Heart left ventricle (tissue), 16 donors: ENCODE results near the gene SLC26A4. TPM values are rescaled to one million over a fixed set of nuclear protein-coding genes. Genes with fewer than 3 reads are reported as not detected.

Source experiments
- ATAC-seq, 4 donors: fragments of 200-7000 bp; cut with Tn5 transposase; one replicate each; pipeline ENCODE4 v1.9.1; 2020 to 2022; ENCODE audit warnings: moderate library complexity in 4 of 4, mild to moderate bottlenecking in 3 of 4, moderate number of reproducible peaks in 1 of 4
- DNase-seq, 5 donors: peaks; one replicate each; pipeline ENCODE4 v3.0.0-alpha.2; 2020
- H3K27ac ChIP-seq, 12 donors: fragments of 200-600 bp; sonication (generic) in 4 of 12; one replicate each; pipeline versions ENCODE4 v1.5.0 to v1.8.0; 2016 to 2022; ENCODE audit warnings: mild to moderate bottlenecking in 2 of 12
- H3K27me3 ChIP-seq, 9 donors: fragments of 200-600 bp; sonication (generic) in 2 of 9; one replicate each; pipeline versions ENCODE4 v1.5.1 to v1.8.0; 2016 to 2022; ENCODE audit warnings: mild to moderate bottlenecking in 3 of 9
- H3K36me3 ChIP-seq, 9 donors: fragments of 200-600 bp; sonication (generic) in 2 of 9; one replicate each; pipeline versions ENCODE4 v1.5.0 to v1.8.0; 2018 to 2022; ENCODE audit warnings: mild to moderate bottlenecking in 2 of 9
- H3K4me1 ChIP-seq, 12 donors: fragments of 200-600 bp; sonication (generic) in 4 of 12; one replicate each; pipeline versions ENCODE4 v1.5.0 to v1.8.0; 2016 to 2022; ENCODE audit warnings: mild to moderate bottlenecking in 3 of 12
- H3K4me3 ChIP-seq, 12 donors: fragments of 200-600 bp; sonication (generic) in 4 of 12; one replicate each; pipeline versions ENCODE4 v1.5.0 to v1.8.0; 2017 to 2022; ENCODE audit warnings: mild to moderate bottlenecking in 9 of 12, moderate library complexity in 4 of 12
- H3K9me3 ChIP-seq, 12 donors: fragments of 200-600 bp; sonication (generic) in 4 of 12; one replicate each; pipeline versions ENCODE4 v1.5.0 to v1.8.0; 2016 to 2022; ENCODE audit warnings: mild to moderate bottlenecking in 1 of 12
- POLR2A ChIP-seq, 2 donors: fragments of 450-650 bp; IDR thresholded peaks; one replicate each; pipeline ENCODE4 v1.6.1; 2017; ENCODE audit warnings: antibody characterized with exemption in 2 of 2, mild to moderate bottlenecking in 2 of 2, moderate library complexity in 2 of 2
- WGBS, 4 donors: extraction: QIAGEN DNeasy Blood & Tissue Kit in 2 of 4; methylation state at CpG; one replicate each; pipeline versions ENCODE4 v1.1.5 to v1.1.7; 2013 to 2018; 5-methylcytosine and 5-hydroxymethylcytosine counted together
- intact Hi-C, 10 donors: fragments of 100-400 bp; cut with DNase I; formaldehyde crosslinking; loops; one replicate each; pipeline versions ENCODE4 v1.11.1 to v1.14.2; 2022
- polyA plus RNA-seq, 2 donors: library from polyadenylated mRNA; stranded (reverse); fragments of 200-250 nt; gene quantifications; one replicate each; pipeline ENCODE4 v1.2.3, GENCODE V29; 2013
- total RNA-seq, 9 donors: library from RNA; depleted of rRNA in 2 of 9; stranded (reverse); fragments of >200 nt in 2 of 9; fragmentation: NEBNext Ultra II Directional in 3 of 9; extraction: Animal tissue kit (Norgen Biotek cat#: 25700) in 3 of 9; gene quantifications; one replicate each; pipeline versions ENCODE4 v1.1.0 to v1.2.4, GENCODE V29; 2016 to 2023
- TF ChIP-seq, protein P1 (sequence below), 12 donors: fragments of 200-600 bp; sonication (generic) in 4 of 12; IDR thresholded peaks; one replicate each; pipeline versions ENCODE4 v1.5.0 to v1.8.0; 2018 to 2022; ENCODE audit warnings: antibody characterized with exemption in 12 of 12, mild to moderate bottlenecking in 5 of 12
- donor health status: ischemic (EF 13 %, LVEDD 7.1; RV severe dilation, severe dysfunction).
- donor health status: healthy with polysubstance abuse.
- donor health status: DM: no; HTN: yes; CAD: no.
- donor health status: DM: no; HTN: no; CAD: no.
- donor health status: ischemic (EF 25% LVEDD 6.9; RV normal size, moderate dysfunction).
- donor health status: ischemic (EF 25% LVEDD 5.7; RV mildly dilated, moderate dysfunction).
- donor health status: healthy.
- donor health status: DM: yes; HTN: yes; CAD: no.
- donor health status: ischemic (EF 35%, LVEDD 5.7; RV mildly dilated, moderate dysfunction).
- donor health status: nonischemic (EF 11% LVEDD 7.7; RV severe dilation, severe dysfunction).
- donor health status: DM: yes; HTN: yes; CAD: no.
- donor health status: PGD.
- donor health status: ischemic (EF 29% LVEDD 5.4; RV normal size, mild dysfunction).
- donor health status: nonischemic (EF 23%, LVEDD 6.1; RV moderate dilation, normal function).

SLC26A4 gene
- total and polyA plus RNA-seq, 11 donors: 0.19 to 1.8 (median 0.42) TPM

DNA sequence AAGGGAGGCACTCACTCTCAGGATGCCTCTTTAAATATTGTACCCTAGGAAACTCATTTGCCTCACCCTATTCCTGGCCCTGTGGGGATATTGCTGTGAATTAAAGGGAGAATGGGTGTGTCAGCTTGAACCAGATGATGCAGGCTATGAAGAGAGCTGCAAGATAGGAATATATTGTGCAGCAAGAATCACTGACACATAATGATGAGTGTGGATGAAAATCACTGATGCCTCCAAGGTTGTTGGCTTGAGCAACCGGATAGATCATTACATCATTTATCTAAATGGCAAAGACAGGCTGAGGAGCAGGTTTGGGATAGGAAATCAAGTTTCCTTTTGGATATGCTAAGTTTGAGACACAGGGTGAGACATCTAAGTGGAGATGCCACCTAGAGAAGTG, 6.2 kb downstream of the SLC26A4 start:
- no peak for TF ChIP-seq POLR2A (IDR thresholded peaks at IDR 0.05)
- TF ChIP-seq, protein P1, sequence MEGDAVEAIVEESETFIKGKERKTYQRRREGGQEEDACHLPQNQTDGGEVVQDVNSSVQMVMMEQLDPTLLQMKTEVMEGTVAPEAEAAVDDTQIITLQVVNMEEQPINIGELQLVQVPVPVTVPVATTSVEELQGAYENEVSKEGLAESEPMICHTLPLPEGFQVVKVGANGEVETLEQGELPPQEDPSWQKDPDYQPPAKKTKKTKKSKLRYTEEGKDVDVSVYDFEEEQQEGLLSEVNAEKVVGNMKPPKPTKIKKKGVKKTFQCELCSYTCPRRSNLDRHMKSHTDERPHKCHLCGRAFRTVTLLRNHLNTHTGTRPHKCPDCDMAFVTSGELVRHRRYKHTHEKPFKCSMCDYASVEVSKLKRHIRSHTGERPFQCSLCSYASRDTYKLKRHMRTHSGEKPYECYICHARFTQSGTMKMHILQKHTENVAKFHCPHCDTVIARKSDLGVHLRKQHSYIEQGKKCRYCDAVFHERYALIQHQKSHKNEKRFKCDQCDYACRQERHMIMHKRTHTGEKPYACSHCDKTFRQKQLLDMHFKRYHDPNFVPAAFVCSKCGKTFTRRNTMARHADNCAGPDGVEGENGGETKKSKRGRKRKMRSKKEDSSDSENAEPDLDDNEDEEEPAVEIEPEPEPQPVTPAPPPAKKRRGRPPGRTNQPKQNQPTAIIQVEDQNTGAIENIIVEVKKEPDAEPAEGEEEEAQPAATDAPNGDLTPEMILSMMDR (IDR thresholded peaks at IDR 0.05): no peak
- ATAC-seq (no peak), DNase-seq (no peak)
- Histone ChIP-seq H3K27me3 (peaks cover 0 to 6% (median 4%) of the 10 kb centered on the region in 9 donors), H3K9me3 (no peaks in the 10 kb centered on the region), H3K4me1 (peaks cover 0 to 3% (median 2%) of the 10 kb centered on the region in 12 donors), H3K36me3 (no peaks in the 10 kb centered on the region), H3K4me3 (no peak overlapping the region), H3K27ac (no peak overlapping the region)
- WGBS, 4 donors: 92 to 100% (median 94%) methylated on average over 1 of the region's 1 CpG
- intact Hi-C loops: no loop called here

DNA sequence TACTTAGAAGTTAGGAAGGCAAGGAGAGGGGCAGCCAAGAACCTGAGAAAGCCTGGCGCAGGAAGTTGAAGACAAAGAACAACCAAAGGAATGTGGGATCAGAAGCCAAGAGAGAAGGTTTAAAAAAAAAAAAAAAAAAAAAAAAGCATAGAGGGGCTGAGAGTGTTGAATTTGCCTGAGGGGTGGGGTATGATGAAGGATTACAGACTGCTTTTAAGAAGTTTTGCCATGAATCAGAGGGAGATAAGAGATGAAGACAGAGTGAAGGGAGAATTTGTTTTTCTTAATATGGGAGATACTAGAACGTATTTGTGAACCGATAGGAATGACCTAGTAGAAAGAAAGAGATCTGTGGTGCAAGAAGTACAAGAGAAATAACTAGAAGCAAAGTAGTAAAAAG, 6.7 kb downstream of the SLC26A4 start:
- Histone ChIP-seq H3K4me1 (no peaks in the 10 kb centered on the region), H3K4me3 (no peak overlapping the region), H3K27ac (no peak overlapping the region), H3K36me3 (no peaks in the 10 kb centered on the region), H3K27me3 (peaks cover 0 to under 1% (median 0%) of the 10 kb centered on the region in 9 donors), H3K9me3 (no peaks in the 10 kb centered on the region)
- intact Hi-C loops: no loop called here
- TF ChIP-seq, protein P1 (IDR thresholded peaks at IDR 0.05): no peak
- no peak for TF ChIP-seq POLR2A (IDR thresholded peaks at IDR 0.05)
- DNase-seq (no peak), ATAC-seq (no peak)
- WGBS, 4 donors: 69 to 88% (median 85%) methylated on average over 3 of the region's 3 CpGs

DNA sequence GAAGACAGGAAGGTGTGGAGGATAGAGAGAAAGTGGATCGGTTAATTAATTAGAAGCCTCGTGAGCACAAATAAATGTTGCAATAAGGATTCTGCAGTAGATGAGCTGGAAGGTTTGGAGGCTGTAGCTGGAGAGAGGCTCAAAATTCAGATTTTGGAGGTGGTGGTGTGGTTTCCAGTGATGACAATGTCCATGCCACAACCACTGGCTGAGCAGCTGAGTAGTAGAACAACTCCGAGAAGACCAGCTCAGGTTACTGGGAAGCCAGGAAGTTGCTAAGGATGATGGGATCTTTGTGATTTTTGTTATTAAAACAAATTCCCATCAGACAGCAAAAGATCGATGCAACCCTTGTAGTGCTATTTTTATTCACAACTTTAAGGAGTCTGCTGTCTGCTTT, 7.7 kb downstream of the SLC26A4 start:
- H3K4me1 ChIP-seq: no peaks in the 10 kb centered on the region
- TF ChIP-seq POLR2A (IDR thresholded peaks at IDR 0.05): no peak
- TF ChIP-seq, protein P1 (IDR thresholded peaks at IDR 0.05): no peak
- DNase-seq (no peak), ATAC-seq (no peak)
- H3K27me3 ChIP-seq: no peaks in the 10 kb centered on the region
- intact Hi-C loops: no loop called here
- H3K36me3 ChIP-seq: no peaks in the 10 kb centered on the region
- H3K9me3 ChIP-seq: no peaks in the 10 kb centered on the region
- no peak overlapping the region for H3K4me3 ChIP-seq
- H3K27ac ChIP-seq: no peak overlapping the region
- 75 to 82% (median 82%) methylated on average over 4 of the region's 4 CpGs for WGBS, 4 donors

DNA sequence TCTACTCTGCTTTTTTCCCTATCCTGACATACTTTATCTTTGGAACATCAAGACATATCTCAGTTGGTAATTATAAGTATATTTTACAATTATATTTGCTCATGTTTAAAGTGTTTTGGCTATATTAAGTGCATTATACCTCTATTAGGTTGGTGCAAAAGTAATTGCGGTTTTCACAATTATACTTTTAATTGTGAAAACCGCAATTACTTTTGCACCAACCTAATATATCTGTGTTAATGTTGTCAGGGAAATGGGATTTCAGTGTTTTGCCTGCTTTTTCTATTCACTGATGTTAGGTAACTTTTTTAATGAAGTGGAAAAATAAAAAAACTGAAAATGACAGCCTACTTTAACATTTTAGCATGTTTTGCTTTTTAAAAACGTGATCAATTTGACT, 11.6 kb downstream of the SLC26A4 start:
- Histone ChIP-seq H3K36me3 (no peaks in the 10 kb centered on the region), H3K9me3 (no peaks in the 10 kb centered on the region), H3K4me1 (no peaks in the 10 kb centered on the region), H3K27ac (no peak overlapping the region), H3K27me3 (no peaks in the 10 kb centered on the region), H3K4me3 (no peak overlapping the region)
- 87 to 93% (median 89%) methylated on average over 3 of the region's 3 CpGs for WGBS, 4 donors
- no peak for ATAC-seq
- intact Hi-C loops: no loop called here
- DNase-seq: no peak
- TF ChIP-seq, protein P1 (IDR thresholded peaks at IDR 0.05): no peak
- TF ChIP-seq POLR2A (IDR thresholded peaks at IDR 0.05): no peak
